SH-SY5Y (cell line): ENCODE measurements around the gene LGALS16.

Source experiments
- GATA2 ChIP-seq: IDR thresholded peaks from 2 replicates; pipeline ENCODE4 v1.6.1; 2011; ENCODE audit warnings: mild to moderate bottlenecking, low read depth, low read length
- GATA3 ChIP-seq: IDR thresholded peaks from 2 replicates; pipeline ENCODE4 v1.6.1; 2011; ENCODE audit warnings: low read depth, mild to moderate bottlenecking, low read length, moderate library complexity

- TF ChIP-seq GATA3, result no peak
- no peak for TF ChIP-seq GATA2
Observed at GRCh38 chr19:39704181-39705044, 48.7 kb downstream of the LGALS16 start, which contains the start of gene LGALS14.
